ENCODE data around the gene TANGO6. TPM values are rescaled to one million over a fixed set of nuclear protein-coding genes. Genes with fewer than 3 reads are reported as not detected.

The TANGO6 gene
- total and polyA plus RNA-seq, 10 of the 15 experiments (the other 5 are each of a cell fraction or from before 2014, with no cell fraction given): 1.1 to 20.6 (median 11.0) TPM

- Histone ChIP-seq H2AFZ (ENCODE audit: control insufficient read depth, low read depth, low read length) (no peak overlapping the region), H3K9ac (ENCODE audit: control insufficient read depth, insufficient read depth, low read length) (no peak overlapping the region), H3K4me2 (ENCODE audit: control insufficient read depth, insufficient read depth) (no peak overlapping the region), H3K4me3 (no peak overlapping the region), H3K79me2 (ENCODE audit: control insufficient read depth, insufficient read depth, low read length) (no peaks in the 10 kb centered on the region), H3K27me3 (replicated peaks in 1 of 2; ENCODE audit: control insufficient read depth in 2 of 2, insufficient read depth in 2 of 2, low read length in 1 of 2) (no peaks in the 10 kb centered on the region), H3K36me3 (ENCODE audit: control insufficient read depth in 2 of 2, insufficient read depth in 2 of 2, low read length in 1 of 2) (no peaks in the 10 kb centered on the region), H3K4me1 (ENCODE audit: control insufficient read depth, insufficient read depth, low read length) (no peaks in the 10 kb centered on the region), H3K27ac (ENCODE audit: control insufficient read depth, insufficient read depth) (no peak overlapping the region), H3K9me3 (replicated peaks; ENCODE audit: control insufficient read depth, insufficient read depth, low read length) (no peaks in the 10 kb centered on the region), H4K20me1 (ENCODE audit: control insufficient read depth, insufficient read depth) (no peaks in the 10 kb centered on the region)
- RAD21 ChIA-PET (ENCODE audit: unreplicated experiment): no interaction called here
- CTCF ChIA-PET: no interaction called here
- FAIRE-seq (no peak), ATAC-seq (no peak), DNase-seq (ENCODE audit: low read depth, low spot score) (no peak)
- POLR2A ChIA-PET: no interaction called here
- no TSS peak for BruUV-seq (replicated peaks)
- WGBS (ENCODE audit: insufficient coverage, insufficient replicate concordance, low lambda C conversion rate, missing lambda C conversion rate): 98% methylated on average over 2 of the region's 2 CpGs
- SMC1A ChIA-PET (ENCODE audit: uncharacterized antibody, unreplicated experiment): no interaction called here
- in situ Hi-C loops (cut with MboI) (no loop called here), intact Hi-C loops (cut with micrococcal nuclease; ENCODE audit: unreplicated experiment) (no loop called here)
- no peak for TF ChIP-seq NKRF (conservative IDR thresholded peaks at IDR 0.05)
- no peak for TF ChIP-seq BCLAF1 (IDR thresholded peaks at IDR 0.05)
- no peak for TF ChIP-seq E2F4 (IDR thresholded peaks at IDR 0.05; ENCODE audit: low read depth, low read length)
- TF ChIP-seq POU2F2 (IDR thresholded peaks at IDR 0.05; ENCODE audit: borderline replicate concordance, low read depth, low read length): no peak
- TF ChIP-seq E2F8 (IDR thresholded peaks at IDR 0.05; ENCODE audit: low read depth, partially characterized antibody): no peak
- no peak for TF ChIP-seq E4F1 (IDR thresholded peaks at IDR 0.05; ENCODE audit: borderline replicate concordance, partially characterized antibody)
- no peak for TF ChIP-seq SREBF1 (IDR thresholded peaks at IDR 0.05; ENCODE audit: low read length)
- TF ChIP-seq POLR2AphosphoS5 (IDR thresholded peaks at IDR 0.05; ENCODE audit: low read length): no peak
- no peak for TF ChIP-seq HSF1 (IDR thresholded peaks at IDR 0.05; ENCODE audit: low read depth, low read length)
- TF ChIP-seq ZNF207 (IDR thresholded peaks at IDR 0.05; ENCODE audit: borderline replicate concordance): no peak
Observed at GRCh38 chr16:69064124-69064763, 220.9 kb downstream of the TANGO6 start.
